ENCODE measurements around the gene OR1F1.

DNA sequence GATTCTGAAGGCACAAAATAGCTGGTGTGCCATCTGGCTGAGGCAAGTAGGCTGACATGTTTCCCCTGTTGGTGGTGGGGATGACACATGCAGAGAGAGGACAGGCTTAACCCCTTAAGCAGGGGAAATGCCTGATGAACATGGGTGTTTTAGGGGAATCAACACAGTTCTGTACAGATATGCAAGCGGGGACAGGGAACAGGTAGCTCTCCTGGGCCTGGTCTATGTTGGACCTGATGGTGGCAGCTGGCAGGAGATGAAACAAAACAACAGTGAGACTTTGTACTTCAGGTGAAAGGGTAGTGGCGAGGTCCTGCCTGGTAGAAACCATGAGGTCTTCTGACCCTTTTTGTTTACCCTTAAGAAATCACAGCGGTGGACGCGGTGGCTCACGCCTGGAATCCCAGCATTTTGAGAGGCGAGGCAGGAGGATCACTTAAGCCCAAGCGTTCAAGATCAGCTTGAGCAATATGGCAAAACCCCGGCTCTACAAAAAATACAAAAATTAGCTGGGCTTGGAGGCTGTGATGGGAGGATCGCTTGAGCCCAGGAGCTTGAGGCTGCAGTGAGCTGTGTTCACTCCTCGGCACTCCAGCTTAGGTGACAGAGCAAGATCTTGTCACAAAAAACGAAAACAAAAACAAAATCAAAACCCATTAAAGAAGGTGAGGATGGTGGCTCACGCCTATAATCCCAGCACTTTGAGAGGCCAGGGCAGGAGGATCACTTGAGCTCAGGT, 10.5 kb downstream of the OR1F1 start:
- TF ChIP-seq, protein P1, sequence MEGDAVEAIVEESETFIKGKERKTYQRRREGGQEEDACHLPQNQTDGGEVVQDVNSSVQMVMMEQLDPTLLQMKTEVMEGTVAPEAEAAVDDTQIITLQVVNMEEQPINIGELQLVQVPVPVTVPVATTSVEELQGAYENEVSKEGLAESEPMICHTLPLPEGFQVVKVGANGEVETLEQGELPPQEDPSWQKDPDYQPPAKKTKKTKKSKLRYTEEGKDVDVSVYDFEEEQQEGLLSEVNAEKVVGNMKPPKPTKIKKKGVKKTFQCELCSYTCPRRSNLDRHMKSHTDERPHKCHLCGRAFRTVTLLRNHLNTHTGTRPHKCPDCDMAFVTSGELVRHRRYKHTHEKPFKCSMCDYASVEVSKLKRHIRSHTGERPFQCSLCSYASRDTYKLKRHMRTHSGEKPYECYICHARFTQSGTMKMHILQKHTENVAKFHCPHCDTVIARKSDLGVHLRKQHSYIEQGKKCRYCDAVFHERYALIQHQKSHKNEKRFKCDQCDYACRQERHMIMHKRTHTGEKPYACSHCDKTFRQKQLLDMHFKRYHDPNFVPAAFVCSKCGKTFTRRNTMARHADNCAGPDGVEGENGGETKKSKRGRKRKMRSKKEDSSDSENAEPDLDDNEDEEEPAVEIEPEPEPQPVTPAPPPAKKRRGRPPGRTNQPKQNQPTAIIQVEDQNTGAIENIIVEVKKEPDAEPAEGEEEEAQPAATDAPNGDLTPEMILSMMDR (IDR thresholded peaks at IDR 0.05), result no peak
- no peak for TF ChIP-seq ZFX (IDR thresholded peaks at IDR 0.05; ENCODE audit: borderline replicate concordance)
